ENCODE results near the gene KMT5B.

GRCh38 chr11:68251765-68252164 lies 38.7 kb upstream of the KMT5B start:
- no peak for TF ChIP-seq CTCF (IDR thresholded peaks at IDR 0.05)
- no peak for TF ChIP-seq POLR2A (IDR thresholded peaks at IDR 0.05)

All from body of pancreas (tissue), 4 donors.